Adrenal gland (tissue), 5 donors: ENCODE measurements around the gene PRKD1.

ENCODE experiments used
- CTCF ChIP-seq, 6 experiments: fragments of 450-650 bp in 4 of 6; fragments of 200-600 bp in 2 of 6; sonication (generic) in 1 of 6; IDR thresholded peaks; 1 replicate in 5 of 6; 2 replicates in 1 of 6; pipeline versions ENCODE4 v1.5.1 to v1.8.0; 2016 to 2021; ENCODE audit warnings: antibody characterized with exemption in 6 of 6, mild to moderate bottlenecking in 2 of 6, moderate library complexity in 1 of 6
- POLR2A ChIP-seq, 2 donors: fragments of 450-650 bp; IDR thresholded peaks; one replicate each; pipeline ENCODE4 v1.6.1; 2017; ENCODE audit warnings: antibody characterized with exemption in 2 of 2, mild to moderate bottlenecking in 2 of 2, moderate library complexity in 1 of 2
- donor health status: DM: no; HTN: no; CAD: no.

DNA sequence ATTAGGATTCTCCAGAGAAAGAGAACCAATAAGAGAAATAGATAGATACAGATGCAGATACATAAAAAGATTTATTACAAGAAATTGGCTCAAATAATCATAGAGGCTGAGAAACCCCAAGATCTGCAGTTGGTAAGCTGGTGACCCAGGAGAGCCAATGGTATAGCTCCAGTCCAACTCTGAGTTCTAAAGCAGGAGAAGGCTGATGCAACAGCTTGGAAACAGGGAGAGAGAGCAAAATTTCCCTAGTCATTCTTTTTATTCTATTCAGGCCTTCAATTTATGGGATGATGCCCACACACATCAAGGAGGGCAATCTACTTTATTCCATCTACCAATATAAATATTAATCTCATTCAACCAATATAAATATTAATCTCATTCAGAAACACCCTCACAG is 218.2 kb downstream of the PRKD1 start:
- TF ChIP-seq CTCF (IDR thresholded peaks at IDR 0.05), result no peak
- no peak for TF ChIP-seq POLR2A (IDR thresholded peaks at IDR 0.05)
